Kidney tubule cell (primary cell): ENCODE measurements around the gene MRPL28.
A peak's percentile ranks its signal among the peaks of the same experiment; 100 is the strongest.
"Not testable (repeated sequence)": the region's sequence is repeated elsewhere in the genome, so short reads cannot be mapped to it uniquely, and the experiment has no call there.

Experiments used
- DNase-seq: peaks from one replicate; pipeline ENCODE4 v3.0.0-alpha.2; 2018; ENCODE audit warnings: low spot score

The MRPL28 gene

DNA sequence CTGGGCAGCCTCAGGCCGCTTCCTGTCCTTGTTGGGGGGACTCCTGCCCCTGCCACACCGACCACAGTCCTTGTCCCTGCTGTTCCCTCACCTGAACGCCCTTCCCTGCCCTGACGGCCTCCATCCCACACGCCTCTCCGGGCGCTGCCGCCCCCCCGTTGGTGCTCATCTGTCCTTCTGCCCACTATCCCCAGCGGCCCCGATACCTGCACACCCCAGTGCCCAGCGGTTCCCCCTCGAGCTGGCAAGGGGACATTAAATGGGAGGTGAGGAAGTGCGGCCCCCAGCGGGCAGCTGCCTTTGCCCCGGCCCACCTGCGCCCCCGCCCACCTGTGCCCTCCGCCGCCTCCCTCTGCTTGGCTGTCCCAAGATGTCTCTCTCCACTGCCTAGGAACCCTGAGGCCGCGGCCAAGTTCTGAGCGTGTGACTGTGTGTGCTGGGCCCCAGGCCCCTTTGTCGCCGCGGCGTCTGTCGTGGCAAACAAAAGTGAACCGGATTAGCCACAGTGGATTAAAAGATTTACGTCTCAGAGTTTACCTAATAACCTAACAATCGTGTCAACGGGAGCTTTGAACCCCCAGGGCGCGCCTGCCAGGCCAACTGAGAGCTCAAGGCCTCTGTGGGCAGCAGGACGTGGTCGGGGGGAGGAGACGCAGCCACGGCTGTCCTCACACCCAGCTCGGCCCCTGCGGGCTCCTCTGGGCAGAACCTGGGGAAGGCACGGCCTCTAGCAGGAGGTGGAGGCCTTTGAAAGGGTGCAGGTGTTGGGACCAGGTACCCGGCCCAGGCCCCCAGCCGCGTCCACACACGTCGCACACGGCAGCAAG is 10.3 kb downstream of the MRPL28 start:
- no peak for DNase-seq

DNA sequence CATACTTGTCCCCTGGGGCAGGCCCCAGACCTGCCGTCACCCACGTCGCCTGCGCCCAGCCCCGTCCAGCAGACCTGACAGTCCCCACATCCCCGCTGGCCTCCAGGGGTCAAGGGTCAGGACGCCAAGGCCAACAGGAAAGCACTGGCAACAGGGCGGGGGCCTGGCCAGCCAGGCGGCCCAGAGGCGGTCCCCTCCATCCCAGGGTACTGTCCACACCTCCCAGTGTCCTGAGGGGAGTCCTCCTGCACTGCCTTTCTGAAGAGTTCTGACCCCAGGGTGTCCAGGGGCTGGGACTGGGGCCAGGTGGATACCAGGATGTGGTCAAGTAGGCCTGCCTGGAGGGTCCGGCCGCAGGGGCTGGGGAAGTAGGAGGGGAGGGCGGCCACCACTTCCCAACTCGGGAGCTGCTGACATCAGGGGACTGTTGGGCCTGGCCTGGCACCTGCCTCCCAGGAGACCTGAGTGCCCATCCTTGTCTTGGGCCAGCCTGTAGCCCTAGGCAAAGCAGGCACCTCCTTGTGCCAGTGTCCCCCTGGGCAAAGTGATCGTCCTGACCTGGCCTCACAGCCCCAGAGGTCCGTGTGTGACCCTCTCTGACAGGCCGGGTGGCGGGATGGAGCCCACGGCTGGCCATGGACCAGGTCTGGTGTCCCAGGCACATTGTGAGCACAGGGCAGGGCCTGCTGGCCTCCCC is 11.1 kb downstream of the MRPL28 start:
- no peak for DNase-seq

DNA sequence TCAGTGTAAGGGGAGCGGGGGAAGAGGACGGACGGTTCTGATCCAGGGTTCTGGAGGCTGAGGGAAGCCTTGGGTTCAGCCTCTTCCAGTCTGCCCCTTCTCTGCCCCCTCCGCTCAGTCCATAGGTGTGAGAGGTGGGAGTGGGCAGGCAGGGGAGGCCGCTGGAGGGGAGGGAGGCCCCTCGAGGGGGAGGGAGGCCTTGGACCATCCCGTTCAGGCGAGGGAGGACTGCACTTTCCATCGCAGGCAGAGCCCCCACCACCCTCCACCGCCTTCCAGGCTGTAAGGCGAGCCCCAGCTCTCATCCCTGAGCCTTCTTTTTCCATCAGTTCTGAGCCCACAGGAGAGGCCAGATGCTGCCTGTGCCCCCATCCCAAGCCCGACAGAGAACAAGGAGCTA is 13.6 kb downstream of the MRPL28 start:
- DNase-seq: no peak

DNA sequence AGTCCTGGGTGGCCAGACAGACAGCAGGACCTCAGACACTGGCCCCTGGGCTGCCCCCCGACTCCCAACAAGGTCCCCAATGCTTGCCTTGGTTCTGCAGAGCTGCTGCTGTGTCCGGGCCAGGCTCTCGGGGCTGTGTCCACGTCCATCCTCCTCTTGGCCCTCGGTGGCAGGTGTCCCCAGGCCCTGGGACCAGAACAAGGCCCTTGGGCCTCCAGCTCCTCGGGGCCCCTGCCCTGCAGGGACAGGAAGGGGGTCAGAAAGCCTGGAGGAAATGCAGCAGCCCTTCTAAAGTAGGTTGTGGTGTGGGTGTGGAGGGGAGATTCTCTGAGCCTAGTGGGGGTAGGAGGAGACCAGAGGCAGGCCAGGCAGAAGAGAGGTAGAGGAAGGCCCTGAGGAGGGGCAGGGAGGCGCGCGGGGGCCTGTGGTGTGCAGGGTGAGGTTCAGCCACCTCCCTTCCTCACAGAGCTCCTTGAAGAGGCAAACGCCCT is 15.3 kb downstream of the MRPL28 start:
- DNase-seq: no peak

DNA sequence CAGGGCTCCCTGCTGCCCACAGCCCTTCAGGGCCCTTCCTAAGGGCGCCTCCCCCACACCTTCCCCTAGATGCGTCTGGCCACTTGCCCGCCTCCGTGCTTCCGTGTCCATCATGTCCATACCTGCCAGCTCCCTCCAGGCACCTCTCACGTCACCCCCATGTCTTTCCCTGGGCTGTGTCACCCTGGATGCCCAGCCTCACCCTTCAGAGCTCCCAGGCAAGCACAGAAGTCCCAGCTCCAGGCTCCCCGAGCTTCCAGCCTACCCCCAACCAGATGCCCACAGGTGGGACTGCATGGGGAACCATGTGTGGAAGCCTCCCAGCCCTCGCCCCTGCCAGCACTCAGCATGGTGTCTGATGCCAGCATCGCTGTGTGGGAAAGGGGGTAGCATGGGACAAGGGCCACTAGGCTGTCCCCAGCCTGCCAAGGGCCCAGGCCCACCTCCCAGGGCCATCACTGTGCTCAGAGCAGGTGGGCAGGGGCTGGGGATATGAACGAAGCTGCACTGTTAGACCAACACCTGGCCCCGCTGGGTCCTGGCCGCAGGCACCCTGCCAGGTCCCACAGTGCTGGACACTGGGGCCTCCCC is 16.0 kb downstream of the MRPL28 start:
- DNase-seq: no peak

DNA sequence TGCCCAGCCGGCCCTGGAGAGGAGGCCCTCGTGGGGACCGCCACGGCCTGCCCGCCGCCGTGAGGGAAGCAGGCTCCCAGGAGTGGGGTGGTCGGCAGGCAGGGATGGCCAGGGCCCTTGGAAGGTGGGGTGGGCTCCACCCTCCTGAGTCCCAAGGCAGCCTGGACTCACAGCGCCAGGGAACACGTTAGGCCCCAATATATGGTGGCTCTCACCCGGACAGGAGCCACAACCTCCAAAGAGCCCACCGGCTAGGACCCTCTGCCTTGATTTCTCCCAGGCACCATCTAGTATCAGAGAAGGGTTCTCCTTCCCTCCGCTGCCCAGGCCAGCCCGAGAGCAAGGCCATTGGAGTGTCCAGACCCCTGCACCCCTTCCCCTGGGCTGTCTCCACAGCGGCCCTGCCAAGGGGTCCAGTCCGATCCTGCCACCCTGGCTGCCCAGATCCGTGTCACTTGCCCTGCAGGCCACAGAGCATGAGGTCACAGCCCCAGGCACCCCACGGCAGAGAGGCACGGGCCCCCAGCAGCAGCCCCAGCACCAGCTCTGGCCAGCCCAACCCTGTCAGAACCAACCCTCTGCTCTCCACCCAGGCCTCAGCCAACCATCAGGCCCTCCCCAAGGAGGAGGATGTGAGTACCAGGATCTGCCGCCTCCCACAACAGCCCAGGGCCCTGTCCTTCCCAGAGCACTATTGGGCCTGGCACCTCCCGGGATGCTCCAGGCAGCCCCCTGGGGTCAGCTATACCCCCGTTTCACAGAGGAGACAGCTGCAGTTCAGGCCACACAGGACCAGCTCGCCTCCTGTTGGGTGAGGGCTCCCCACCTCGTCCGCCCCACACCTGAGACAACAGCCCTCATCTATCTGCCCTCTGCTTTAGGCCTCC is 16.7 kb downstream of the MRPL28 start:
- DNase-seq: no peak

DNA sequence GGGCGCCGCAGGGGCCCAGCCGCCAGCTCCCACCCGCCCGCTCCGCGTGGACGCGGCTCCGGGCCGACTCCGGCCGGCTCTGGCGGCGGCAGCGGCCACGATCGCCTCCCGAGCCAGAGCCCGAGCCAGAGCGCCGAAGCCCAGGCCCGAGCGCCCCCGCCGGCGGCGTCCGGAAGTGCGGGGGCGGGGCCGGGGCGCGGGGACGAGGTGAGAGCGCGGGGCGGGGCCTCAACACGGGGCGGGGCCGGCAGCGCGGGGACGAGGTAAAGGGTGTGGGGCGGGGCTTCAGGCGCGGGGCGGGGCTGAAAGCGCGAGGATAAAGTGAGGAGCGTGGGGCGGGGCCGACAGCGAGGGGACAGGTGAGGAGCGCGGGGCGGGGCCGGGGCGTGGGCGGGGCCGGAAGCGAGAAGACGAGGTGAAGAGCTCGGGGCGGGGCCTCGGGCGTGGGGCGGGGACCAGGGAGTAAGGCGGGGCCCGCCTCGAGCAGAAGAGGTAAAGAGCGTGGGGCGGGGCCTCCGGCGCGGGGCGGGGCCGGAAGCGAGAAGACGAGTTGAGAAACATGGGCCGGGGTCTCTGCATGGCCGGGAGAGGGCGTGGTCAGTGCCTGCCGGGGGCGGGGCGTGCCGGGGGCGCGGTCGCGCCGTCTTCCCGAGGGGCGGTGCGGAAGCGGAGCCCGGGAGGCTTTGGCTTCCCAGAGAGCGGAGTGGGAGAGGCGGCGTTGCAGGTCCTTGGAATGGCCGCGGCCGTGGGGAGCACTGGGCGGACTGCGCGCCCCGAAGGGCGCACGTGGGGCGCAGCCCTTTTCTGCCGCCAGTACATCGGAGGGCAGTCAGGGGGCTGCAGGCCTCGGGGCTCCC is 17.6 kb downstream of the MRPL28 start, which contains the start of gene AXIN1:
Gene AXIN1, minus strand, starts transcription at position 177 of the 857 bp plus-strand sequence. CDS start 5,698 bp downstream, outside the sequence.
- DNase-seq: peak; percentile 98

DNA sequence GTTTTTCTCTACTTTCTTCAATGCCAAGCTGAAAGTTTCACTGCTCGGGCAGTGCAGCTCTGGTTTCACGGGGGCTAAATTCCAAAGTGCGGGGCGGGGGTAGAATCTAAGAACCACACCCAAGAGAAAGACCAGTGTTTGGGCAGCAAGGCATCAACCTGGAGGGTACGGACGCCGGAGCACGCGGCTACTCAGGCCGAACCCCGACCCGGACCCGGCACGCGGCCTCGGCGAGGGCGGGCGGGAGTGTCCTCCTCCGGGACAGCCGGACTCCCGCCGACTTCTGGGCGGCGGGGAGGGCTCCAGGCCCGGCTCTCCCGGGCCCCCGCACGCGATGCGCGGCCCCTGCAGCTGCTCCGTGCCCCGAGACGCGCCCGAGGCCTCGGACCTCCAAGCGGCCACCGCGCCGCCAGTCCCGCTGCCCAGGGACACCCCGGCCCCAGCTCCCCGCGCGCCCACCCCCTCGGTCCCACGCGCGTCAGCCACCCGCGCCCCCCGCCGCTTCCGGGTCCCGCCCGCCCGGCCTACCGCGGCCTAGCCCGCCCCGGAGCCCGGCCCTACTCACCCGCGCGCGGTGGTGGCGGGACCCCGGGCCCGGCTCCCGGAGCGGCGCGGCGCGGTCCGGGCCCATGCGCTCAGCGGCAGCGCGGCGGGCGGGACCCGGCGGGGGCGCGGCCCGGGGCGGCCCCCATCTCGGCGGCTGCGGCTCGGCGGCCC is 18.4 kb downstream of the MRPL28 start:
- peak; percentile 14 for DNase-seq

DNA sequence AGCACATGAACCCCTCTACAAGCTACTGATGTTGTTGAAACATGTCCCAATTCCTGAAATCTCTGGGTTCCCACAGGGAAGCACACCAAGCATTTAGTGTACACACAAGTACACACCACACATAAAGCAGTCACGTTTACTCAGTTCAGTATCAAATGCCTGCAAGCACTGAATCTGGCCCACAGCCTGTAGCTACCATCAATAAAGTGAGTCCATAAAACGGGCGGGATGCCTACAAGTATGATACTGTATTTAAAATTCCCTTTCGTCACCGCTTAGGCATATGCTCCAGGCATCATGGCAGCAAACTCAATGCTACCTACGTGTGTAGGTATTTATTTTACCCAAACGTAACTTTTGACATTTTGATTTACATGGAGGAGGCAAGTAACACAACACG is 20.1 kb downstream of the MRPL28 start:
- DNase-seq: no peak

DNA sequence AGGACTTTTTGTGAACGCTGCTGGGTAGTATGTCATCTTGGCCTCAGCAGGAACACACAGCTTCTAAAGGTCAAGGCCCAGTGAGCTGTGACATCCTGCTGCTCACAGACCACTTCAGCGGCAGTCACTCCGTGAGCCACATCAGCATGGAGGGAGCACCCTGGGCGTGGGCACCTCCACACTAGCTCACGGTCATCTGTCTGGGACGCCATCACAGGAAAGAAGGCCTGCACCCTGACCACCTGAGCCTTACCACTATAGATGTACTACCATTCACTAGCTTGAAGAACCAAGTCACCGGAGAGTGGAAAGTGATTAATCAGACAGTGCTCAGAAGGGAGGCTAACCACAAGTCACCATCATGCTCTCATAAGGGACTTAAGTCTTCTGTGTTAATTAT is 21.1 kb downstream of the MRPL28 start:
- DNase-seq: peak; percentile 88

DNA sequence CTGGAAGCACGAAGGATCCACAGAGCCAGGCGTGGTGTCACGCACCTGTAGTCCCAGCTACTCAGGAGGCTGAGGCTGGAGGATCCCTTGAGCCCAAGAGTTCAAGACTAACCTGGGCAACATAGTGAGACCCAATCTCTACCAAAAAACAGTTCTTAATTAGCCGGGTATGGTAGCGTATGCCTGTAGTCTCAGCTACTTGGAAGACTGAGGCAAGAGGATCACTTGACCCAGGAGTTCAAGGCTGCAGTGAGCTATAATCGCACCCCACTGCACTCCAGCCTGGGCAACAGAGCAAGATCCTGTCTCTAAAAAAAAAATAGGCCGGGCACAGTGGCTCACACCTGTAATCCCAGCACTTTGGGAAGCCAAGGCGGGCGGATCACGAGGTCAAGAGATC is 21.8 kb downstream of the MRPL28 start:
- DNase-seq: not testable (repeated sequence)

DNA sequence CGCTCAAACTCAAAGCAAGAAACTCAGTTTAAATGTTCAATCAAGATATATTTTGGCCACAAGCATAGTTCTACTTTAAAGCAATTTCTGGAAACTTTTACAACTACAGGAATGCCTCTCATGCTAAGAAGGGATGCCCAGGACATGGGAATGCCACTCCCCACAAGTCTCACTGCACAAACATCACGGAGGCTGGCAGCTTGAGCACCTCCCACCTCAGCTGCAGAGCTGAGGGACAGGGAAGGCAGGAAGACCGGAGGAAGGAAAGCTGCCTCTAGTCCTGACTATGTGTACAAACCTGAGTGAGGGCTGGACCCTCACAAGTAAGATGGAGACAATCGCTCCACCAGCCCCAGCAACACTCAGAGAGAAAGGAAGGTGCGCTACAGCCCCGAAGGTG is 23.1 kb downstream of the MRPL28 start:
- no peak for DNase-seq

DNA sequence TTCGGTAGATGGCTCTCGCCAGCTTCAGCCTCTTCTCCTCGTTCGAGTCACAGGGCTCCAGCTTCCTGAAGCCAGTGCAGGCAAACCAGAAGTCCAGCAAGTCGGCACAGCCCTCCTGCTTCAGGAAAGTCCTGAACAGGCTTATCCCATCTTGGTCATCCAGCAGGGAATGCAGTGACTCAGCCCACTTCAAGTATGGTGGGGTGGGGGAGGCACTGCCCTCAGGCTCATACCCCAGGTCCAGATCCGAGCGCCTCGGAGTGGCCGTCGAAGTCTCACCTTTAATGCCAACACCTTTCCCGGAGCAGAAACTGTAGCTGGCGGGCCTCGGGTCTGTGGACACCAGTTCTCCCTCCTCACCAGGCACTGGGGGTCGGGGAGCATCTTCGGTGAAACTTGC is 23.8 kb downstream of the MRPL28 start:
- peak; percentile 60 for DNase-seq

DNA sequence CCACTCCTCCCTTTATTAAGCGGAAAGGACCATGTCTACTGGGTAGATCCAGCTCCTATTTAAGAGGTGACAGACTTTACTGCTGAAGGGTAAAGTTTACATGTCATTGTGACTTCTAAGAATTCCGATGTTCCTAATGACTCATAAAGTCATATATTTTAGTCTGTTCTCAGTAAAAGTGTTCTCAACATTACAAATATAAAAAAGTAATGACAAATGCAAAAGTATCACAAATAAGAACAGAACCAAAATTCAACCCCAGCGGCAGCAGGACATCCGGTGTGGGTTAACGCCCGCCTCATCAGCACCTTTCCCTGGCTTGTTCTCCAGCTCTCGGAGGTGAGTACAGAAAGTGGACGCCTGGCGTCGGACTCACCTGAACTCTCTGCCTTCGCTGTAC is 24.6 kb downstream of the MRPL28 start:
- no peak for DNase-seq

DNA sequence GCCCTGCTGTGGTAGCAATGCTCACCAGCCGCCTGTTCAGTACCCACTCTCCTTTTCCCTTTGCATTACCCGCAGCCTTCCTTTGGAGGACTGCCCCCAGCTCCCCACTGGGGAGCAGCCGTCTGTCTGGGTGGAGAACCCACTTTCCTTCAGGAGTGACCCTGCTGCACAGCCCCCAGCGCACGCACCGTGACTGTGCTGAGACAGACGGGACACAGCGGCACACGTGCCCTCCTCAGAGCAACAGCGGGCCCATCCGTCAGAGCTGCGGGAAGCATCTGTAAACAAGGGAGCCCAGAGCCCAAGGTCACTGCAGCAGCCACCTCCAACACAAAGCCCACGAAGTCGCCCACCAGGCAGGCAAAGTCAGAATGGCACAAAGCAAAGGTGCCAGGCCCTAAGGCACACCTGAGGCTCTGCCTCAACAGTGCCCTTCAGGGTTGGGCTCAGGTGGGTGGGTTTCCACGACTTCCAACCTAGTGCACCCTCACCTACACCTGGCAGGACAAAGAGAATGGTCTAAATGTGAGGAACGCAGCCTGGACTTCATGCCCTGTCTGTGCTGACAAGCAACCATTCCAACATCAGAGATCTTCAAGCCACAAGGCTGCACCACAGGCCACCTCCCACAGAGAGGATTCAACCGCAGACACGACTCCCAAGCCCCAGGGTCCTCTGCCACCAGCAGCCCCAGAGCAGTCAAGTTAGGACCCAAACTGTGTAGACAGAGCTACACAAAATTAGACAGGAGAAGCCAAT is 27.7 kb downstream of the MRPL28 start:
- DNase-seq: no peak

DNA sequence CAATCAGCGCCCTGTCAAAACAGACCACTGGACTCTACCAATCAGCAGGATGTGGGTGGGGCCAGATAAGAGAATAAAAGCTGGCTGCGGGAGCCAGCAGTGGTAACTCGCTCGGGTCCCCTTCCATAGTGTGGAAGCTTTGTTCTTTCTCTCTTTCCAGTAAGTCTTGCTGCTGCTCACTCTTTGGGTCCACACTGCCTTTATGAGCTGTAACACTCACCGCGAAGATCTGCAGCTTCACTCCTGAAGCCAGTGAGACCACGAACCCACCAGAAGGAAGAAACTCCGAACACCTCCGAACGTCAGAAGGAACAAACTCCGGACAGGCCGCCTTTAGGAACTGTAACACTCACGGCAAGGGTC is 28.4 kb downstream of the MRPL28 start:
- not testable (repeated sequence) for DNase-seq

DNA sequence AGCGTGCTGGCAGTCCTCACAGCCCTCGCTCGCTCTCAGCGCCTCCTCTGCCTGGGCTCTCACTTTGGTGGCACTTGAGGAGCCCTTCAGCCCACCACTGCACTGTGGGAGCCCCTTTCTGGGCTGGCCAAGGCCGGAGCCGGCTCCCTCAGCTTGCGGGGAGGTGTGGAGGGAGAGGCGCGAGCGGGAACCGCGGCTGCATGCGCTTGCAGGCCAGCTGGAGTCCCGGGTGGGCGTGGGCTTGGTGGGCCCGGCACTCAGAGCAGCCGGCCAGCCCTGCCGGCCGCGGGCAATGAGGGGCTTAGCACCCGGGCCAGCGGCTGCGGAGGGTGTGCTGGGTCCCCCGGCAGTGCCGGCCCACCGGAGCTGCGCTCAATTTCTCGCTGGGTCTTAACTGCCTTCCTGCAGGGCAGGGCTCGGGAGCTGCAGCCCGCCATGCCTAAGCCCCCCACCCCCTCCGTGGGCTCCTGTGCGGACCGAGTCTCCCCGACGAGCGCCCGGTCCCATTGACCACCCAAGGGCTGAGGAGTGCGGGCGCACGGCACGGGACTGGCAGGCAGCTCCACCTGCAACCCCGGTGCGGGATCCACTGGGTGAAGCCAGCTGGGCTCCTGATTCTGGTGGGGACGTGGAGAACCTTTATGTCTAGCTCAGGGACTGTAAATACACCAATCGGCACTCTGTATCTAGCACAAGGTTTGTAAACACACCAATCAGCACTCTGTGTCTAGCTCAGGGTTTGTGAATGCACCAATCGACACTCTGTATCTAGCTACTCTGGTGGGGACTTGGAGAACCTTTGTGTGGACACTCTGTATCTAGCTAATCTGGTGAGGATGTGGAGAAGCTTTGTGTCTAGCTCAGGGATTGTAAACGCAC is 29.0 kb downstream of the MRPL28 start:
- not testable (repeated sequence) for DNase-seq

DNA sequence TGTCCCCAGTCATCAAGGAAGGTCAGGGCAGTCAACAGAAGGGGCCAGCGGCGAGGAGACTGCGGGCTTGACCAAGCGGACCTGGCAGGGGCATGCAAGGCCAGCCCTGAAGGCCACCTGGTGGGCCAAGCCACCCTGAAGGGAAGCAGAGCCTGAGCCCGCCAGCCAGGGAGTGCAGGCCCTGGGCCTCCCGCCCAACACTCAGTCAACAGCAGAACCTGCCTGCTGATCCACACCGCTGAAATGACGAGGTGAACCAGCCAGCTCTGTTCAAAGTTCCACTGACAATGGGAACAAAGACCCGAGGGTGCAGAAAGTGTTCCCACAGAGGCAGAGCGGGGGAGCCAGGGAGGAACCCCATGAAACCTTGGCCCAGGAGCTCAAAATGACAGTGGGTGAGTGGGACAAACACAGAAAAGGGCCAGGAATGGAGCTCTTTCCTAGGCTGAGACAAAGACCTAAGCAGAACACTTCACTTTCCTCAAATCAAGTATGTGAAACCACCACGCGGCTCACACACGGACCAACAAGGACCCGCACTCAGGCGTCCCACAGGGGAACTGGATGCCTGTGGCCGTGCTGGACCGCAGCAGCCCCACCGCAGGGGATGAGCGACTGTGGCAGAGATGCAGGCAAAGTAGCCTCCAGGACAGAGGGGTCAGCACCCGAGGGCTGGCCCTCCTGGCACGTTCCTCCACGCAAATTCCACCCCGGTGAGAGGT is 29.8 kb downstream of the MRPL28 start:
- DNase-seq: no peak
